Endothelial cell of umbilical vein (primary cell): ENCODE data around the gene CNNM4. TPM values are rescaled to one million over a fixed set of nuclear protein-coding genes. Genes with fewer than 3 reads are reported as not detected.

Experiments used
- BruUV-seq: library from RNA; stranded (reverse); fragments of 400-500 nt; replicated peaks from 2 replicates; lab custom pipeline; 2021; lab: Mats Ljungman, UMichigan
- CTCF ChIA-PET: fragments of 300-600, 350-600 bp; sonication (Branson Sonifier 250); formaldehyde crosslinking; loops from one replicate; lab custom pipeline; 2021; ENCODE audit warnings: antibody characterized with exemption, inconsistent platforms; lab: Charles Lee
- POLR2A ChIA-PET: fragments of 300-600, 350-600 bp; sonication (Branson Sonifier 250); formaldehyde crosslinking; loops from one replicate; lab custom pipeline; 2021; ENCODE audit warnings: antibody characterized with exemption, inconsistent platforms; lab: Charles Lee
- DNase-seq: peaks from one replicate; pipeline ENCODE4 v3.0.0-alpha.2; 2011; ENCODE audit warnings: low read depth, low spot score
- FAIRE-seq: peaks from 2 replicates; lab custom pipeline; 2011; peaks lifted over from hg19 to GRCh38; lab: Jason Lieb, UNC
- H2AFZ ChIP-seq: 2 replicates; pipeline ENCODE4 v1.6.0; 2012; ENCODE audit warnings: low read depth, low read length, control low read depth, inconsistent platforms
- H3K27ac ChIP-seq: 2 replicates; pipeline ENCODE4 v1.5.1; 2011; ENCODE audit warnings: low read depth, mild to moderate bottlenecking, control low read depth, low read length, moderate library complexity; ENCODE audit not compliant: insufficient read depth
- H3K27me3 ChIP-seq, 2 experiments: 2 replicates each; pipeline versions ENCODE4 v1.6.0 to v1.6.1; 2011; ENCODE audit warnings: low read length in 2 of 2, mixed read lengths in 1 of 2; ENCODE audit not compliant: control insufficient read depth in 2 of 2, insufficient read depth in 2 of 2
- H3K36me3 ChIP-seq, 2 experiments: 2 replicates in 1 of 2; 3 replicates in 1 of 2; pipeline ENCODE4 v1.5.1; 2011; ENCODE audit warnings: low read length in 2 of 2, mild to moderate bottlenecking in 1 of 2, moderate library complexity in 1 of 2; ENCODE audit not compliant: control insufficient read depth in 2 of 2, insufficient read depth in 2 of 2; ENCODE audit errors: extremely low read depth in 1 of 2
- H3K4me1 ChIP-seq: 3 replicates; pipeline ENCODE4 v1.5.1; 2011; ENCODE audit warnings: mild to moderate bottlenecking, low read length; ENCODE audit not compliant: control insufficient read depth, insufficient read depth; ENCODE audit errors: extremely low read depth
- H3K4me2 ChIP-seq: 2 replicates; pipeline ENCODE4 v1.6.1; 2011; ENCODE audit warnings: low read length, control low read depth, mixed read lengths; ENCODE audit not compliant: insufficient read depth
- H3K4me3 ChIP-seq, 3 experiments: fragments of 200-600 bp in 1 of 3; sonication (generic), shearing (Covaris generic) in 1 of 3; replicated peaks in 1 of 3; 2 replicates each; pipeline ENCODE4 v1.5.1; 2011 to 2016; ENCODE audit warnings: control low read depth in 3 of 3, low read length in 3 of 3, mild to moderate bottlenecking in 2 of 3, inconsistent platforms in 1 of 3, low read depth in 1 of 3, moderate library complexity in 1 of 3; ENCODE audit not compliant: insufficient read depth in 1 of 3
- H3K79me2 ChIP-seq: 2 replicates; pipeline ENCODE4 v1.6.0; 2012; ENCODE audit warnings: low read length, inconsistent platforms; ENCODE audit not compliant: control insufficient read depth, insufficient read depth
- H3K9ac ChIP-seq: replicated peaks from 2 replicates; pipeline ENCODE3; 2011; ENCODE audit warnings: low read length, control low read depth; ENCODE audit not compliant: insufficient read depth; ENCODE audit errors: extremely low read depth
- H3K9me1 ChIP-seq: replicated peaks from 3 replicates; pipeline ENCODE4 v1.6.0; 2011; ENCODE audit warnings: mild to moderate bottlenecking, low read length; ENCODE audit not compliant: control insufficient read depth, insufficient read depth; ENCODE audit errors: extremely low read depth
- H3K9me3 ChIP-seq: replicated peaks from 2 replicates; pipeline ENCODE4 v1.5.1; 2012; ENCODE audit warnings: low read length, inconsistent platforms; ENCODE audit not compliant: control insufficient read depth, insufficient read depth
- H4K20me1 ChIP-seq: replicated peaks from 2 replicates; pipeline ENCODE3; 2011; ENCODE audit warnings: mild to moderate bottlenecking, low read length; ENCODE audit not compliant: control insufficient read depth, insufficient read depth; ENCODE audit errors: extremely low read depth
- CTCF ChIP-seq, 2 donors: IDR thresholded peaks; 1 replicate in 1 of 2; 2 replicates in 1 of 2; pipeline ENCODE4 v1.5.1; 2011; ENCODE audit warnings: low read length in 2 of 2, mild to moderate bottlenecking in 2 of 2, moderate library complexity in 2 of 2, control low read depth in 1 of 2, inconsistent platforms in 1 of 2, low read depth in 1 of 2; ENCODE audit not compliant: insufficient read depth in 1 of 2; ENCODE audit errors: extremely low read depth in 1 of 2
- EZH2 ChIP-seq: IDR thresholded peaks from 2 replicates; pipeline ENCODE4 v1.6.1; 2012; ENCODE audit warnings: borderline replicate concordance, low read depth, mild to moderate bottlenecking, moderate library complexity, low read length, inconsistent platforms; ENCODE audit not compliant: severe bottlenecking
- FOS ChIP-seq: IDR thresholded peaks from 2 replicates; pipeline ENCODE4 v1.6.1; 2011; ENCODE audit warnings: mild to moderate bottlenecking, low read length, moderate library complexity, borderline replicate concordance; ENCODE audit not compliant: insufficient read depth
- GATA2 ChIP-seq: IDR thresholded peaks from 2 replicates; pipeline ENCODE4 v1.7.0; 2011; ENCODE audit warnings: low read depth, mild to moderate bottlenecking, moderate library complexity, mixed read lengths, low read length; ENCODE audit not compliant: insufficient read length, insufficient read depth
- JUN ChIP-seq: IDR thresholded peaks from 2 replicates; pipeline ENCODE4 v1.6.1; 2011; ENCODE audit warnings: borderline replicate concordance, low read depth; ENCODE audit not compliant: insufficient read length, insufficient read depth
- MAX ChIP-seq: IDR thresholded peaks from 2 replicates; pipeline ENCODE4 v1.6.1; 2011; ENCODE audit not compliant: insufficient read depth, insufficient read length
- MYC ChIP-seq: IDR thresholded peaks from one replicate; pipeline ENCODE4 v1.6.1; 2011; ENCODE audit warnings: mild to moderate bottlenecking, low read depth, low read length
- POLR2A ChIP-seq: IDR thresholded peaks from 2 replicates; pipeline ENCODE4 v1.6.1; 2012; ENCODE audit warnings: low read depth, mild to moderate bottlenecking, control low read depth, low read length
- POLR2AphosphoS5 ChIP-seq: IDR thresholded peaks from 2 replicates; pipeline ENCODE4 v1.6.1; 2012; ENCODE audit warnings: low read depth, mild to moderate bottlenecking, control low read depth, low read length, moderate library complexity; ENCODE audit not compliant: insufficient read depth
- dilution Hi-C: fragments of 300-500 bp; cut with MboI; formaldehyde crosslinking; loops from one replicate; pipeline ENCODE4 v1.15.0; 2019; ENCODE audit warnings: low sequenced_read_pairs; ENCODE audit not compliant: extremely low pct_ligation_motif_present
- intact Hi-C: fragments of 100-400 bp; cut with micrococcal nuclease; formaldehyde crosslinking; loops from one replicate; pipeline ENCODE4 v1.10.0; 2022
- polyA plus RNA-seq, 4 experiments: library from polyadenylated mRNA; depleted of rRNA in 3 of 4; stranded (reverse) in 3 of 4; unstranded in 1 of 4; fragments of >200 nt; gene quantifications; 2 replicates each; pipeline versions ENCODE4 v1.2.1 to v1.2.3, GENCODE V29; 2011 to 2012; ENCODE audit warnings: missing spikeins in 1 of 4
- total RNA-seq: library from RNA; stranded (reverse); gene quantifications from 2 replicates; pipeline ENCODE4 v1.2.3, GENCODE V29; 2021

CNNM4 gene
- total and polyA plus RNA-seq, 2 donors (not counting 3 experiments of a cell fraction or from before 2014, with no cell fraction given): 4.7 to 5.3 TPM

GRCh38 chr2:96832754-96833507, 72.2 kb downstream of the CNNM4 start:
- CTCF ChIA-PET: interaction anchor here (1.2 kb wide), 1 partner anchor 10 kb away, joined by 3 read pairs; no protein-coding TSS in a partner anchor
- H3K9me1 ChIP-seq: no peaks in the 10 kb centered on the region
- no peaks in the 10 kb centered on the region for H3K79me2 ChIP-seq
- H3K36me3 ChIP-seq: peaks cover 2 to 25% of the 10 kb centered on the region in 2 experiments
- no peaks in the 10 kb centered on the region for H4K20me1 ChIP-seq
- dilution Hi-C loops: no loop called here
- no peak for FAIRE-seq
- POLR2A ChIA-PET: no interaction called here
- no peak overlapping the region for H3K27ac ChIP-seq
- no peak overlapping the region for H3K9ac ChIP-seq
- intact Hi-C loops: no loop called here
- no peaks in the 10 kb centered on the region for H3K27me3 ChIP-seq
- no peaks in the 10 kb centered on the region for H3K4me1 ChIP-seq
- no peak overlapping the region for H3K4me3 ChIP-seq
- no peaks in the 10 kb centered on the region for H3K9me3 ChIP-seq
- TF ChIP-seq CTCF (IDR thresholded peaks at IDR 0.05; ENCODE audit: extremely low read depth in 1 of 2, insufficient read depth in 1 of 2, low read depth in 1 of 2, low read length in 2 of 2) (no peak), POLR2AphosphoS5 (no peak), FOS (no peak), EZH2 (no peak), MAX (no peak), GATA2 (no peak), JUN (no peak), MYC (no peak), POLR2A (no peak)
- H3K4me2 ChIP-seq: no peak overlapping the region
- BruUV-seq: TSS peak; percentile 15
- no peak overlapping the region for H2AFZ ChIP-seq
- DNase-seq: no peak
